GM12892 (cell line): ENCODE data around the gene TEPSIN.

Experiments
- POLR2A ChIP-seq: IDR thresholded peaks from 2 replicates; pipeline ENCODE4 v1.6.1; 2011; ENCODE audit warnings: low read depth, low read length, control low read depth
- POLR2AphosphoS5 ChIP-seq: IDR thresholded peaks from 2 replicates; pipeline ENCODE4 v1.6.1; 2011; ENCODE audit warnings: low read depth, low read length, control low read depth
- TAF1 ChIP-seq: IDR thresholded peaks from 2 replicates; pipeline ENCODE4 v1.6.1; 2011; ENCODE audit warnings: low read depth, mild to moderate bottlenecking, control low read depth, low read length, borderline replicate concordance

GRCh38 chr17:81238815-81239713 is at the start of gene TEPSIN, which contains the start of gene NDUFAF8:
- peak; percentile 70; the same call in 1 of the 2 replicates for TF ChIP-seq POLR2AphosphoS5
- TF ChIP-seq TAF1: no peak
- peak; percentile 90 for TF ChIP-seq POLR2A
